ENCODE results near the gene IL4I1. TPM values are rescaled to one million over a fixed set of nuclear protein-coding genes. Genes with fewer than 3 reads are reported as not detected.

Gene IL4I1
- total and polyA plus RNA-seq, 7 donors = 0.05 to 3.3 (median 0.39) TPM

GRCh38 chr19:49890349-49891311 is 6.1 kb downstream of the IL4I1 start:
- DNase-seq (no peak), ATAC-seq (peak; percentile 26 to 60 (median 57))
- H3K27me3 ChIP-seq (ENCODE audit: insufficient read depth in 3 of 3, low read length in 2 of 3) = no peaks in the 10 kb centered on the region
- WGBS, 3 donors = 10 to 14% (median 11%) methylated on average over 55 to 69 of the region's 69 CpGs
- H3K36me3 ChIP-seq (ENCODE audit: insufficient read depth in 1 of 2, low read depth in 1 of 2) = peaks cover 0 to 35% of the 10 kb centered on the region in 2 donors
- intact Hi-C loops (cut with DNase I) = loop anchor here in 1 of 2 donors (5.0 kb wide), 1 partner anchor 37 kb away; the partner anchor contains the start of genes ATF5 and NUP62
- H3K9me3 ChIP-seq = no peaks in the 10 kb centered on the region
- H3K27ac ChIP-seq = no peak overlapping the region
- peaks cover 9% of the 10 kb centered on the region for H3K4me1 ChIP-seq
- peak overlapping the region; percentile 53 for H3K4me3 ChIP-seq
- TF ChIP-seq CTCF (IDR thresholded peaks at IDR 0.05) = no peak

GRCh38 chr19:49889687-49890348 is 6.9 kb downstream of the IL4I1 start:
- peak; percentile 82 to 91 for DNase-seq
- H3K27ac ChIP-seq = no peak overlapping the region
- peaks cover 0 to 43% of the 10 kb centered on the region in 2 donors for H3K36me3 ChIP-seq (ENCODE audit: insufficient read depth in 1 of 2, low read depth in 1 of 2)
- TF ChIP-seq CTCF (IDR thresholded peaks at IDR 0.05) = peak; percentile 73
- no peaks in the 10 kb centered on the region for H3K9me3 ChIP-seq
- H3K4me1 ChIP-seq = peaks cover 9% of the 10 kb centered on the region
- peak overlapping the region; percentile 53 for H3K4me3 ChIP-seq
- intact Hi-C loops (cut with DNase I) = loop anchor here in 1 of 2 donors (5.0 kb wide), 1 partner anchor 37 kb away; the partner anchor contains the start of genes ATF5 and NUP62
- no peaks in the 10 kb centered on the region for H3K27me3 ChIP-seq (ENCODE audit: insufficient read depth in 3 of 3, low read length in 2 of 3)
- WGBS, 3 donors = 17 to 21% (median 17%) methylated on average over 63 to 71 of the region's 71 CpGs
- ATAC-seq = peak; percentile 73 to 87 (median 78)

GRCh38 chr19:49889038-49889686 is 7.5 kb downstream of the IL4I1 start:
- H3K27me3 ChIP-seq (ENCODE audit: insufficient read depth in 3 of 3, low read length in 2 of 3) = no peaks in the 10 kb centered on the region
- no peak for TF ChIP-seq CTCF (IDR thresholded peaks at IDR 0.05)
- H3K27ac ChIP-seq = no peak overlapping the region
- ATAC-seq = peak in 2 of 4 donors; percentile 4 to 10
- H3K4me1 ChIP-seq = peaks cover 9% of the 10 kb centered on the region
- no peaks in the 10 kb centered on the region for H3K9me3 ChIP-seq
- no peak for DNase-seq
- H3K36me3 ChIP-seq (ENCODE audit: insufficient read depth in 1 of 2, low read depth in 1 of 2) = peaks cover 2 to 49% of the 10 kb centered on the region in 2 donors
- no peak overlapping the region for H3K4me3 ChIP-seq
- WGBS, 3 donors = 83 to 84% (median 84%) methylated on average over 23 of the region's 23 CpGs
- intact Hi-C loops (cut with DNase I) = no loop called here

- H3K4me1 ChIP-seq = peaks cover 9% of the 10 kb centered on the region
- H3K36me3 ChIP-seq (ENCODE audit: insufficient read depth in 1 of 2, low read depth in 1 of 2) = peaks cover 7 to 56% of the 10 kb centered on the region in 2 donors
- intact Hi-C loops (cut with DNase I) = no loop called here
Measured at GRCh38 chr19:49888510-49888824, 8.2 kb downstream of the IL4I1 start.

More at GRCh38 chr19:49888510-49888824, 8.2 kb downstream of the IL4I1 start:
- ATAC-seq (no peak), DNase-seq (no peak)
- WGBS, 3 donors = 79 to 88% (median 87%) methylated on average over 18 of the region's 18 CpGs
- Histone ChIP-seq H3K27me3 (ENCODE audit: insufficient read depth in 3 of 3, low read length in 2 of 3) (no peaks in the 10 kb centered on the region), H3K9me3 (no peaks in the 10 kb centered on the region), H3K4me3 (no peak overlapping the region), H3K27ac (no peak overlapping the region)
- TF ChIP-seq CTCF (IDR thresholded peaks at IDR 0.05) = no peak
